SH-SY5Y (cell line): Measurements from ENCODE around the gene MTHFD1L.

Experiments used
- GATA2 ChIP-seq: IDR thresholded peaks from 2 replicates; pipeline ENCODE4 v1.6.1; 2011; ENCODE audit warnings: mild to moderate bottlenecking, low read depth, low read length
- GATA3 ChIP-seq: IDR thresholded peaks from 2 replicates; pipeline ENCODE4 v1.6.1; 2011; ENCODE audit warnings: low read depth, mild to moderate bottlenecking, low read length, moderate library complexity

The MTHFD1L gene

DNA sequence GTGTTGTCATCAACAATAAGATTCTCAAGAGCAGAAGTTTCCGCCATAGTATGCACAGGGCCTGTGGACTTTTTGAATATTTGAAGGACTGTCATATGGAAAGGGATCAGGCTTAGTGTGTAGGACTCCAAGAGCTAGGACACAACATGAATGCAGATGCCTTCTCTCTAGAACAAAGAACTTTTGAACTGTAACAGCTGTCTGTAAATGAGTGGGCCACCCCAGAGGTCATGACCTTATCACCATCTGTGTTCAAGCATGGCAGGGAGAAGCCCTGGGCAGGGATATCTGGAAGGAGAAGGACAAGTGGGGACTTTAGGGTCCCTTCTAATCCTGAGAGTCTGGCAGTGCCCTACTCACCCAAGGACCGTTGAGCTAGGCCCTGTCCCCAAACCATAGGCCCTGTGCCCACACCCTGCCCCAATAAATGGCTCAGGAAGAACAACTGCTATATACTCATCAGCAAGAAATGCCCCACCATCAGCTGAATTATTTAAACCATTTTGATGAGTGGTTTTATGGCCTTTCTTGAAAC is 70.6 kb downstream of the MTHFD1L start:
- no peak for TF ChIP-seq GATA3
- no peak for TF ChIP-seq GATA2

DNA sequence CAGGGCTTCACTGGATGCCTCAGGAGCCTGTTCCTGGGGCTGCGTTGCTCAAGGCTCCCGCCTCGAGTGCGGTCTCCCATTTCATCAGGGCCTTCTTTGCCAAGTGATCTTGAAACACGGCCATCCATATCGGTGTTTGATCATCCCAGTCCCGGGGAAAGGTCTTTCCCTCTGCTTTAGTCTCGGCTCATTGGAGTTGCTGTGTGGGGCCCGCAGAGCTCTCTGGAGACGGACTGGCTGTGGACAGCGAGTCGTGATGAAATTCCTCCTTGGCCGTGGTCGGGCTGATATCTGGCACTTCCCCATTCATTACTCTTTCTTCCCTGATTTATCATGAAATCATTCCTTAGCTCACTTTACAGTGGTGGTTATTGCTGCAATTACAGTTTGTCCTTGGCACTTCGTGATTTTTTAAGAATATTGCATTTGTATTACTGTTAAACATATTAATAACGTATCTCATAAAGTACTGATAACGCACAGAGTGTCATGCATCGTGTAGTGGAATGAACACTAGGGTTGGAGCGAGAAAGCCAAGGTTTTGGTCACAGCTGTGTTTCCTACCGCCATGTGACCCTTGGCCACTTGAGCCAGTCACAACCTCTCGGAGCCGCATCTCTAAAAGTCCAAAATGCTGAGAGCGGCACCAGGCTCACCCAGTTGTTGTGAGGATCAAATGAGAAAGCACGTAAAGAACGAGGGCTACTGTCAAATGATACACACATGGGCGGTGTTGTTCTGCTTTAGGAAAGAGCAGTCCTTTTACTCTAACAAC is 71.8 kb downstream of the MTHFD1L start:
- no peak for TF ChIP-seq GATA2
- TF ChIP-seq GATA3, result no peak

DNA sequence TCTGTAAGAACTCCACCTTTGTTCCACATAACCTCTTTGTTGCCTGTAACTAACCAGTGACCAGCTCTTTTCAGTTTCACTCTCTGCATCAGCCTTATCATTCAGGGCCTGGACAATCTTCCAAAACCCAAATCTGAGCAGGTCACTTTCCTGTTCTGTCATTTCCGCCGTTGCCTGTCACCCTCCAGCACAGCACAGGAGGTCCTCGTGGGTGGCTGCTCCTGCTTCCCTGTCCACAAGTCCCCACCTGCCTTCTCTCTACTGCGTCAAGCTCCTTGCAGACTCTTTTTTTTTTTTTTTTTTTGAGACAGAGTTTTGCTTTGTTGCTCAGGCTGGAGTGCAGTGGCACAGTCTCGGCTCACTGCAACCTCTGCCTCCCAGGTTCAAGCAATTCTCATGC is 73.9 kb downstream of the MTHFD1L start:
- no peak for TF ChIP-seq GATA2
- TF ChIP-seq GATA3, result no peak

DNA sequence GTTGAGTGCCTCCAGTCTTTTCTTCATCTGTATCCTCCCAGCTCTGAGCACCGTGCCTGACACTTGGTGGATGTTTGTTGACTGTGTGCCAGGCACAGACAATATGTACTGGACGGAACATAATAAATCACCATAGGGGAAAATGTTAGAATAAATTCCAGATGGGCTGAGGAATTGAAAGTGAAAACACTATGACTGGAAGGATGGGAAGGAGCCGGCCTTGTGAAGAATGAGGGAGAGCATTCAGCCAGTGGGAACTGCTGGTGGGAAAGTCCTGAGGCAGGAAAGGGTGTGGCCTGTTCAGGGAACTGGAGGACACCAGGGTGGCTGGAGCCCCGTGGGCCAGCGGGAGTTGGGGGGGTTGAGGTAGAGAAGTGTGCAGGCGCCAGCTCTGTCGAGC is 75.4 kb downstream of the MTHFD1L start:
- TF ChIP-seq GATA2, result no peak
- TF ChIP-seq GATA3, result no peak

DNA sequence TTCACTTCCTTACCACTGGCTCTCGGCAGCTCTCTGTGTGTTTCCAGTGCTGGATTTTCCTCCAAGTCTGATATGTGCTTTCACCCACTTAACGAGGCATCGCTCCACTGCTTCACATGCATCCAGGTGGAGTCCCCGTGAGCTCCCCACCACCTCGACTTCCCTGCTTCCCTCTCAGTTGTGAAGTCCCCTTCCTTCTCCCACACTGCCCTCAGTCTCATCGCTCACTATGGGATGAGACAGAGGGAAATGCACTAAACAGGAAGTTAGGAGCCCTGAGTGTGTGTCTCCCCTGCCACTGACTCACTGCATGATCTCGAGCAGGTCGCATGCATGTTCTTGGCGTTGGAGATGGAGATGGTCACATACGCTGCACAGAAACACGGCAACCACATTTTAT is 84.0 kb downstream of the MTHFD1L start:
- TF ChIP-seq GATA2 (no peak), GATA3 (no peak)

DNA sequence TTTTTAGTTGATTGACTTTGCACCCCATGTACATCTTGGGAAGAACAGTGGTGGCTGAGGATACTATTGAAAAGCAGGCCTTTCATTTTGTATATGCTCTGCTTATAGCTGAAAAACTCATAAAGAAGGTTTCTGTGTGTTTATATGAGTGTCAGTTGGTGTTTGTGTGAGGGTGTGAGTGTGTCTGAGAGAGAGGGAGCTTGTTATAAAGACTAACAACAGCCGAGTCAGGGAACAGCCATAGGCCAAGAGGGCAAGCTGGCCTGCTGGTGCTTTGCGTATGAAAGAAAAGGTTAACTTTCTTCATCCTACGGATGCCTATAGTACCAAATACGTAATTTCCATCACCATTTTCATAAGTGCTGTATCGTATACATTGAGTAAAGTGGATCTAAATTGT is 88.3 kb downstream of the MTHFD1L start:
- TF ChIP-seq GATA3 (no peak), GATA2 (no peak)

DNA sequence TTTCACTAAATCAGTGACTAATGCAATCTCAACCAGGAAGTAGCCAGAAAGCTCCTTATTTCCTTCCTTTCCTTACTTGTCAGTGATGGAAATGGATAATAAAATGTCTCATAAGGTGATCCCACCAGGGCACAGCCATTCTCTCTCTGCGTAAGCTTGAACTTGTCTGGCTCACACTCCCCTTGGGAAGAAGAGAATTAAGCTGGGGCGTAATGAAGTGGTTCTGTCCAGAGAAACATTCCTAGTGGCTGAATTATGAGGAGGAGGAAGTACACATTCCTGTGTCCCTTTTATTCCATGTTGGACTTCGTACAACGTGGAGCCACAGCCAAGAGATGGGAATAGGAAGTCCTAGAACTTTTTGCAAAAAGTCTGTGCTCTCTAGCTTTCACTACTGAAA is 93.7 kb downstream of the MTHFD1L start:
- TF ChIP-seq GATA3, result no peak
- no peak for TF ChIP-seq GATA2

DNA sequence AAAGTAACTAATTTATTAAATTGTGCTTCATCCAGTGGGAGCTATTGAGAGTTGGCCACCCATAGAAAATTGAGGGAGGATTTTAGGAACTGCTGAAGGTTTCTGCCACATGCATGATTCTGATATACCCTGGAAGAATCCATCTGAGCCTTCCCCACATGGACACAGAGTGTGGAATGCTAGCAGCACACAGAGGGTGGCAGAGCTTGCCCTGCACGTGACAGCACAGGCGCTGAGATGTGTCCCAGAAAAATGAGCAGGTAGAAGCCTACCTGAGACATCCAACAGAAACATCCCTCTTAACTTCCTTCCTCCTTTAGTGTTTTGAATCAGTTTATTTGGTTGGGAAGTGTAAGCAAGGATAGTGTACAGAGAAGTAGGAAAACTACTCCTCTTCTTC is 96.9 kb downstream of the MTHFD1L start:
- no peak for TF ChIP-seq GATA3
- TF ChIP-seq GATA2, result no peak

DNA sequence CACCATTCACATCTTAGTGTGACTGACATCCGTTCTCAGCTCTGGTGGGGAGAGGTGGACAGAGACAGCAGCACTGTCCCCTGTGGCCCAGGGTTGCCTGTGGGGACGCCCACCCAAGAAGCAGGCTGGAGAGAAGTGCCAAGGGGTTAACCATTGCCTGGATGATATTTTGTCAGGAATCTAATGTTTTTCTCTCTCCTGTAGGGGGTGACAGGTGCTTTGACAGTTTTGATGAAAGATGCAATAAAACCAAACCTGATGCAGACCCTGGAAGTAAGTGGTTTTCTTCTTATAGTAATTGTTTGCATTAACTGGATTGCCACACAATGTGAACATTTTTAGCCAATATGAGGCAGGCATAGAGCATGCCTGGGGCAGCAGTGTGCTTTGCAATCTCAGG is 99.3 kb downstream of the MTHFD1L start:
- no peak for TF ChIP-seq GATA3
- no peak for TF ChIP-seq GATA2

DNA sequence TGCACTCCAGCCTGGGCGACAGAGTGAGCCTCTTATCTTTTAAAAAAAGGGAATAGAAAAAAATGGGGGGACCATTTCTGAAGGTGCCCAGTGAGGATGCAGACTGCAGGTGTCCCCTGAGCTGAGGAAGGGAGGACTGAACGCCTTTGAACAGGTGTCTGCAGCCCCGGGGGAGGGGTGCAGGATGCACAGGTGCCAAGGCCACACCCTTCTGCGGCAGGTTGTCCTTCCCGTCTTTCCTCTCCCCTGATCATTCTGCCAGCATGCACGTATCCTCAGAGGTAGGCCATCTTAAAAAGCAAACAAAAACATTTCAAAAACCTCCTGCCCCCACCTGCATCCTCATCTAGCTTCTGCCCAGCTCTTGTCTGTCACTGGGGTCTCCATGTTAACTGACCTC is 101.3 kb downstream of the MTHFD1L start:
- no peak for TF ChIP-seq GATA2
- no peak for TF ChIP-seq GATA3

DNA sequence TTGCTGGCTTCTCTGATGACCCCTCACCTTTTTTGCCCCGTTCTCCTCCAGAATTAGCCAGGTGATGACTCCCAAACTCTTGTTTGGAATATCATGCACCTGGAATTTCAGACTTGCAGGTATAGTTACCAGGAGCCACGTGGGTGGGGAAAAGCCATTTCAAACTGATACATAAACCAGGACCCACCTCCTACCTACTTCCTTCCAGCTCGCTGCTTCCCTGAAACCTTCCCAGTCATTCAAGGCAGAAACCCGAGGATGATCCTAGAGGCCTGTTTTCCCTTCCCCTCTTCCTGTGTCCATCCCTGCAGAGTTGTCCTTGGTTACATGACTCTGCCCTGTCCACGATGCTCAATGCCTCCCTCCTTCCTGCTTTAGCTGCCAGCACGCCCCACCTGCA is 101.9 kb downstream of the MTHFD1L start:
- TF ChIP-seq GATA2, result no peak
- no peak for TF ChIP-seq GATA3

DNA sequence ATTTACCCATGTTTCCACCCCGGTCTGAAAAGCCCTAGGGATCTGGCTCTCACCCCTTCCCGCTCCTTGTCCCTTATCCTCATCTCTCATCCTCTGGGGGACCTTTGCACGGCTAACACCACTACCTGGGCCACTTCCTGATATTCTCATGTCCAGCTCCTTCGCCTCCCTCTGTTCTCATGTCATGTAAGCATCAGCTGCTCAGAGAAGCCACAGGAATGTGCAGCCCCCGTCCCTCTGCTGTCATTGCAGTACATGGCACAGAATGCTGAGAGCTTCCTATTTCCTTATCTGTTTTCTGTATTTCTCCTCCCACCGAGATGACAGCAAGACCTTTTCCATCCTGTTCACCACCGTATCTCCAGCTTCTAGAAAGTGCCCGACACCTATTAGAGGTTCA is 102.4 kb downstream of the MTHFD1L start:
- TF ChIP-seq GATA2, result no peak
- no peak for TF ChIP-seq GATA3

DNA sequence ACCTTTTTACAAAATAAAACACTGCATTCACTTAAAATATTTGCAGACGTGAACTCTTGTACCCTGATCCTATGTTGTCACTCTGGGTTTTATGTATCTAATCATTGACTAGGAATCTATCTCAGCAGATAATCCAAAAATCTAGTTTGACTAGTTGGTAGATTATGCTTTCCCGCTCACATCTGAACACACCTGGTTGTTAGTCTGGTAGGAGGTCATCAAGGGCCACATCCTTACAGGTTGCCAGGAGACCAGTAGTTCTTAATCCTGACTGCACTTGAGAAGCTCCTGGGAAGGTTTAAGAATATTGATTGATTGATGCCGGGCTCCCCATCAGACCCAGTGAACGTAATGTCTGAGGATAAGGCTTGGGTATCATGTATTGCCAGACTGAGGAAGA is 104.4 kb downstream of the MTHFD1L start:
- TF ChIP-seq GATA3 (no peak), GATA2 (no peak)

DNA sequence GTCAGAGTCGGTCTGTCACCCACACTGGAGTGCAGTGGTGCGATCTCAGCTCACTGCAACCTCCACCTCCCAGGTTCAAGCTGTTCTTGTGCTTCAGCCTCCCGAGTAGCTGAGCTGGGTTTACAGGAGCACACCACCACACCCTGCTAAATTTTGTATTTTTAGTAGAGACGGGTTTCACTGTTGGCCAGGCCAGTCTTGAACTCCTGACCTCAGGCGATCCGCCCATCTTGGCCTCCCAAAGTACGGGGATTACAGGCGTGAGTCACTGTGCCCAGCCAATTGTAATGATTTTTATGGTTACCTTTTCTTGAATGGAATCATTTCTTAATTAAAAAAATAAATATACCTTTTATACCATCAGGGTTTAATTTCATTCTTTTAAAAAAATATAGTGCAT is 105.7 kb downstream of the MTHFD1L start:
- TF ChIP-seq GATA3 (no peak), GATA2 (no peak)

DNA sequence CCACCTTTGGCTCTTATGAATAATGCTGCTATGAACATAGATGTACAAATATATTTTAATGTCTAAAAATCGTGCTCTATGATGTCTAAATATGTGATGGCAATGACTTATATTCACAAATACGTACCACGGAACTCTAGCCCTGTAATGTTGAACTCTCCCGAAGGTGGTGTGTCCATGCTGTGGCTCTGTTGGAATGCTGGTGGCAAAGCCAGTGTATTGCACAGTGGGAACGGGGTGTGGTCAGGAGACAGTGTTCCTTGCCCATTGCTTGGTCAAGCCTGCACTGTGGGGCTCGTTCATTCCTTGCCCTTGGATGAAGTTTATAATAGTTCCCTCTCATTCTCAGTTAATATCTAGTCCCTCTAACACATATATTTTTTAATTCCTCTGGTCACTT is 109.6 kb downstream of the MTHFD1L start:
- no peak for TF ChIP-seq GATA2
- TF ChIP-seq GATA3, result no peak
